ENCODE measurements around the gene TMEM63C.

GRCh38 chr14:77198561-77198960 lies 17.0 kb downstream of the TMEM63C start:
- TF ChIP-seq CTCF (IDR thresholded peaks at IDR 0.05; ENCODE audit: poor library complexity) (no peak), EZH2 (IDR thresholded peaks at IDR 0.05; ENCODE audit: borderline replicate concordance) (no peak)

Measured in hepatocyte (in vitro differentiated cells).